GM19397 (cell line): ENCODE data around the gene OR6K2.

Experiments used
- ATAC-seq: cut with Tn5 transposase; IDR thresholded peaks from one replicate; pipeline ENCODE4 v1.9.1; 2021; ENCODE audit warnings: mild to moderate bottlenecking, moderate library complexity; ENCODE audit not compliant: unreplicated experiment

The OR6K2 gene

GRCh38 chr1:158686111-158687009 is 14.1 kb downstream of the OR6K2 start, which contains the start of gene SPTA1:
Gene SPTA1 (minus strand): TSS chr1:158686715. CDS start chr1:158686517, 198 bp downstream.
- no peak for ATAC-seq

DNA sequence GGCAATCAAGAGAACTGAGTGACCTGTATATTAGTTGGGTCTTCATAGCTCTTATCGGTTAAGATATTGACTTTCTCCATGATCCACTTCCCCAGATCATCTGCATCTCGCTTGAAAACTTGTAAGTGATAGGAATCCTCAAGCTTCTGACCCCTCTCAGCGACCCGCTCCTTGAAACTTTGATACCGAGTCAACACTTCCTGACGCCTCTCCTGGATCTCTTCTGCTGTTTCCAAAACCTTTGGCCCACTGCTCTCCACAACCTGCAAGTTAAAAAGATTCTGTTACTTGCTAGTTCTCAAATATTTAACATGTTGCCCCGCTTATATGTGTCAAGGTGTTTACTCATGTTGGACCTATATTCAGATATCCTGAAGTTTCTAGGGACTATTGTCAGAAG is 15.4 kb downstream of the OR6K2 start:
- ATAC-seq = no peak

DNA sequence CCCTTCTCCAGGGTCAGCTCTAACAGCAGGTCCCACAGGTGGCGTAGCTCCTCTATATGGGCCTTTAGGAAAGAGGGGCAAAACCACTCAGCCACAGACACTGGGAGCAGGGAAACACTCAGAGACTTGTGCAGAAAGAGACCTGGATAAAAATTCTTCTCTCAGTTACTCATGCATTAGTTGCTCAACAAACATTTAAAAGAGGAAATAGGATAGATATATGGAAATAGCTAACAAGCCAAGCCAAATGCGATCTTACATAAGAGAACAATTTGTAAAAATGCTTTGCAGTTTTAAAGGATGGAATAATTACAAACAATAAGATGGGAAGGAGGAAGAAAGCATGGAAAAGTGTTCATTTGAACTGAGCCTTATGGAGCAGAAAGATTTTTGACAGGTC is 18.8 kb downstream of the OR6K2 start:
- no peak for ATAC-seq

DNA sequence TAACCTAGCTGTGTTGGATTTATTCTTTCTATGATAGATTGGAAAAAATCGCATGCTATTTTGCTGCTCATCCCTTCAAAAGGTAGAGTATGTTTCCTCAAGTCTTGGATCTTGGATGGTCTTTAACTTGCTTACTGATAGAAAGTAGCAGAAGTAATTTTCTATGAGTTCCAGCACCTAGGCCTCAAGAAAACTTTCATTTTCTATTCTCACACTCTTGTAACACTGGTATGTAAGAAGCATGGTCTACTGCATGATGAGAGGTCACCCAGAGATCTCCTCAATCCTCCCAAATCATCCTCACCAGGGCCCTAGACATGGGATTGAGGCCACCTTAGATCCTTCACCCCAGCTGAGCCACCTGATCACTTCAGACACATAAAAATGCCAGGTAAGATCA is 21.2 kb downstream of the OR6K2 start:
- ATAC-seq = no peak

DNA sequence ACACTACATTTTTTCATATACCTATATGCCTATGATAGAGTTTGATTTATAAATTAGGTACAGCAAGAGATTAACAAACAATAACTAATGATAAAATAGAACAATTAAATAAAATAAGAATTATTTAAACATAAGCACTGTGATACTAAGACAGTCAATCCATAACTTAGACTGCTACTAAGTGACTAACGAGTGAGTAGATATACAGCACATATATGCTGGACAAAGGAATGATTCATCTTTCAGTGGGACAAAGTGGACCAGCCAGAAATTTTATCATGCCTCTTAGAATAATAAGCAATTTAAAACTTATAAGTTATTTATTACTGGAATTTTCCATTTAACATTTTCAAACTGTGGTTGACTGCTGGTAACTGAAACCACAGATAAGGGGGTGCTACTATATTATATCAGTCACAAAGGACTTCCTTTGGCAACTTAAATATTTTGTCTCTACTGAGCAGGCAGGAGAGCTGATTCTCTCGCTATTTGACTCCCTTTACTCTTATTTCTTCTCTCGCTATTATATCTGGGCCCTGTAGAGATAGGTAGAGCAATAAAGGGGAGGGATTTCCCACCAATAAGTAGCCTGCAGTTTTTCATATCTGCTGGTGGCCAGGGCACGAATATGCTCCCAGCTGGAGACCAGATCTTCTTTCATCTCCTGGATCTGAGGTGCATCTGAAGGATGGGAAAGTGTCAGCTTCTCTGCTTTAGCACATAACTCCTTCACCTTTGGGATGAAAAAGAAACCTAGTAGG is 24.7 kb downstream of the OR6K2 start:
- ATAC-seq = no peak

- no peak for ATAC-seq
Measured at GRCh38 chr1:158674302-158674701, 26.1 kb downstream of the OR6K2 start.

- no peak for ATAC-seq
Measured at GRCh38 chr1:158666037-158666436, 34.4 kb downstream of the OR6K2 start.

GRCh38 chr1:158654571-158654970 is 45.9 kb downstream of the OR6K2 start:
- no peak for ATAC-seq

GRCh38 chr1:158654086-158654485 is 46.4 kb downstream of the OR6K2 start:
- no peak for ATAC-seq

- no peak for ATAC-seq
Measured at GRCh38 chr1:158652721-158653334, 47.6 kb downstream of the OR6K2 start.
